Right atrium auricular region (tissue), 2 donors: ENCODE data around the gene DLEC1. TPM values are rescaled to one million over a fixed set of nuclear protein-coding genes. Genes with fewer than 3 reads are reported as not detected.
"Not testable (repeated sequence)": the region's sequence is repeated elsewhere in the genome, so short reads cannot be mapped to it uniquely, and the experiment has no call there.

Source experiments
- DNase-seq: peaks from one replicate; pipeline ENCODE4 v3.0.0-alpha.2; 2019; ENCODE audit warnings: low spot score
- H3K27ac ChIP-seq, 2 donors: fragments of 200-600 bp; sonication (generic); 1 replicate in 1 of 2; 2 replicates in 1 of 2; pipeline ENCODE4 v1.5.1; 2016 to 2019
- H3K27me3 ChIP-seq, 2 donors: fragments of 200-600 bp; sonication (generic); one replicate each; pipeline versions ENCODE4 v1.5.1 to v1.6.0; 2017 to 2019
- H3K36me3 ChIP-seq: fragments of 200-600 bp; sonication (generic); one replicate; pipeline ENCODE4 v1.5.1; 2016
- H3K4me1 ChIP-seq, 2 donors: fragments of 200-600 bp; sonication (generic); one replicate each; pipeline versions ENCODE4 v1.5.1 to v1.6.0; 2017 to 2019
- H3K4me3 ChIP-seq, 2 donors: fragments of 200-600 bp; sonication (generic); 1 replicate in 1 of 2; 2 replicates in 1 of 2; pipeline ENCODE4 v1.5.1; 2017 to 2019; ENCODE audit warnings: mild to moderate bottlenecking in 1 of 2, moderate library complexity in 1 of 2
- H3K9me3 ChIP-seq, 2 donors: fragments of 200-600 bp; sonication (generic); one replicate each; pipeline ENCODE4 v1.5.1; 2019
- total RNA-seq, 2 donors: library from RNA; depleted of rRNA; stranded (reverse); fragments of >200 nt; gene quantifications; one replicate each; pipeline ENCODE4 v1.1.0, GENCODE V29; 2016
- TF ChIP-seq, protein P1 (sequence below), 2 donors: fragments of 200-600 bp; sonication (generic); IDR thresholded peaks; one replicate each; pipeline ENCODE4 v1.5.1; 2019; ENCODE audit warnings: antibody characterized with exemption in 2 of 2

Gene DLEC1
- total RNA-seq, 2 donors from 2014 or later: 0.22 to 0.35 TPM

DNA sequence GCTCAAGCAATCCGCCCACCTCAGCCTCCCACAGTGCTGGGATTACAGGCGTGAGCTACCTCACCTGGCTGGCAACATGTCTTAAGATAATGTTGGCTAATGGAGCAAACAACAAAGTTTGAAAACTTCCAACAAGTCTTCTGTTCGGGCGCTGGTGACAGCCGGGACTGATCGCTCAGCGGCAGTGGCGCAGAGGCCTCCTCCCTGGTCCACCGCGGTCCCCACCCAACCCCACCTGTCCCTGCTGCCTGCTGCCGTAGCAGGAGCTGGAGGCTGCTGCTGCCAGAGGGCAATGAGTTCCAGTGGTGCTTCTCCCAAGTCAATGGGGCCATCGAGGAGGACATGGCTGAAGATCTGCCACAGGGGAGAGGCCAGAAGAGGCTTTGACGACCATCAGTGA is 12.1 kb downstream of the DLEC1 start:
- Histone ChIP-seq H3K4me3 (no peak overlapping the region), H3K4me1 (peaks cover 0 to 10% of the 10 kb centered on the region in 2 donors), H3K27ac (no peak overlapping the region), H3K9me3 (no peaks in the 10 kb centered on the region), H3K36me3 (no peaks in the 10 kb centered on the region), H3K27me3 (no peaks in the 10 kb centered on the region)
- no peak for DNase-seq
- TF ChIP-seq, protein P1, sequence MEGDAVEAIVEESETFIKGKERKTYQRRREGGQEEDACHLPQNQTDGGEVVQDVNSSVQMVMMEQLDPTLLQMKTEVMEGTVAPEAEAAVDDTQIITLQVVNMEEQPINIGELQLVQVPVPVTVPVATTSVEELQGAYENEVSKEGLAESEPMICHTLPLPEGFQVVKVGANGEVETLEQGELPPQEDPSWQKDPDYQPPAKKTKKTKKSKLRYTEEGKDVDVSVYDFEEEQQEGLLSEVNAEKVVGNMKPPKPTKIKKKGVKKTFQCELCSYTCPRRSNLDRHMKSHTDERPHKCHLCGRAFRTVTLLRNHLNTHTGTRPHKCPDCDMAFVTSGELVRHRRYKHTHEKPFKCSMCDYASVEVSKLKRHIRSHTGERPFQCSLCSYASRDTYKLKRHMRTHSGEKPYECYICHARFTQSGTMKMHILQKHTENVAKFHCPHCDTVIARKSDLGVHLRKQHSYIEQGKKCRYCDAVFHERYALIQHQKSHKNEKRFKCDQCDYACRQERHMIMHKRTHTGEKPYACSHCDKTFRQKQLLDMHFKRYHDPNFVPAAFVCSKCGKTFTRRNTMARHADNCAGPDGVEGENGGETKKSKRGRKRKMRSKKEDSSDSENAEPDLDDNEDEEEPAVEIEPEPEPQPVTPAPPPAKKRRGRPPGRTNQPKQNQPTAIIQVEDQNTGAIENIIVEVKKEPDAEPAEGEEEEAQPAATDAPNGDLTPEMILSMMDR (IDR thresholded peaks at IDR 0.05): no peak

DNA sequence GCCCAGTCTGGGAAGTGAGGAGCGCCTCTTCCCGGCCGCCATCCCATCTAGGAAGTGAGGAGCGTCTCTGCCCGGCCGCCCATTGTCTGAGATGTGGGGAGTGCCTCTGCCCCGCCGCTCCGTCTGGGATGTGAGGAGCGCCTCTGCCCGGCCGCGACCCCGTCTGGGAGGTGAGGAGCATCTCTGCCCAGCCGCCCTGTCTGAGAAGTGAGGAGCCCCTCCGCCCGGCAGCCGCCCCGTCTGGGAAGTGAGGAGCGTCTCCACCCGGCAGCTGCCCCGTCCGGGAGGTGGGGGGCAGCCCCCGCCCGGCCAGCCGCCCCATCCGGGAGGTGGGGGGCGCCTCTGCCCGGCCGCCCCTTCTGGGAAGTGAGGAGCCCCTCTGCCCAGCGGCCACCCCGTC is 14.3 kb downstream of the DLEC1 start:
- not testable (repeated sequence) for H3K4me3 ChIP-seq, H3K27ac ChIP-seq, DNase-seq

DNA sequence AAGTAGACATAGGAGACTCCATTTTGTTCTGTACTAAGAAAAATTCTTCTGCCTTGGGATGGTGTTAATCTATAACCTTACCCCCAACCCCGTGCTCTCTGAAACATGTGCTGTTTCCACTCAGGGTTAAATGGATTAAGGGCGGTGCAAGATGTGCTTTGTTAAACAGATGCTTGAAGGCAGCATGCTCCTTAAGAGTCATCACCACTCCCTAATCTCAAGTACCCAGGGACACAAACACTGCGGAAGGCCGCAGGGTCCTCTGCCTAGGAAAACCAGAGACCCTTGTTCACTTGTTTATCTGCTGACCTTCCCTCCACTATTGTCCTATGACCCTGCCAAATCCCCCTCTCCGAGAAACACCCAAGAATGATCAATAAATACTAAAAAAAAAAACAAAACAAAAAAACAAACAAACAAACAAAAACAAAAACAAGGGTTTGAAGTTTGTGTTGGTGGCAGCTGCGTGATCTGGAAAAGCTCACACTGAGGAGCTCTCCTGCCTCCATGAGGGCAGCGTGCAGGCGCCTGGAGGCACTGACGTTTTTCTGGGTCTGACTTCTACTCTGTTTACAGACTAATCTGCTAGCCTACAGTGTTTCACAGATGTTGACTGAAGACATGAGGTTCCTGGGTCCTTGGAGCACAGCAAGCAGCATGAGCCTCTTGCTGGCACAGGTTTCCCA is 14.9 kb downstream of the DLEC1 start:
- not testable (repeated sequence) for H3K9me3 ChIP-seq, H3K27me3 ChIP-seq, H3K27ac ChIP-seq, H3K4me3 ChIP-seq, DNase-seq, H3K4me1 ChIP-seq, H3K36me3 ChIP-seq

More for the DNA sequence above, 14.3 kb downstream of the DLEC1 start:
- not testable (repeated sequence) for H3K36me3 ChIP-seq, H3K4me1 ChIP-seq, H3K27me3 ChIP-seq, H3K9me3 ChIP-seq

DNA sequence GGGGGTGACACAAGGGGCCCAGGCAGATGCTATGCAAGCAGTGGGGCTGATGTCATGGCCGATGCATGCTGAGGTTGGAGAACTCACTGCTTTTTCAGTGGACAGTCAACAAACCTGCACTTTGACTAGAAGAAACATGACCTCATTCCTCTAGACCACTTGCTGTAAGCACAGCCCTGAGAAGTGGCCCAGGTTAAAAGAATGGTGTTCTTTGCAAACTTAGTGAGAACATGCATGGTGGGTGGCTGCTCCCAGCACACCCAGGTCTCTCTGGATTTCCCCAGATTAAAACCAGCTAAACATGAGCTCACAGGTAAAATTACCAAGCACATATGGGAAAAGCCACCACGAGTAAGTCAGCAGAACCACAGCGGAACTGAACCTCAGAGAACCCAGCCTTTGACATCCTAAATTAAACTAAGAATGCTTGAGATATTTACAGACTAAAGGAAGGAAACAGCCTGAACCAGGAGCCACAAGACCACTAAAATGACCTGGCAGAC is 15.5 kb downstream of the DLEC1 start:
- H3K9me3 ChIP-seq: no peaks in the 10 kb centered on the region
- H3K4me3 ChIP-seq: no peak overlapping the region
- H3K4me1 ChIP-seq: peaks cover 0 to 6% of the 10 kb centered on the region in 2 donors
- TF ChIP-seq, protein P1 (IDR thresholded peaks at IDR 0.05): no peak
- H3K36me3 ChIP-seq: no peaks in the 10 kb centered on the region
- DNase-seq: no peak
- no peak overlapping the region for H3K27ac ChIP-seq
- H3K27me3 ChIP-seq: no peaks in the 10 kb centered on the region

DNA sequence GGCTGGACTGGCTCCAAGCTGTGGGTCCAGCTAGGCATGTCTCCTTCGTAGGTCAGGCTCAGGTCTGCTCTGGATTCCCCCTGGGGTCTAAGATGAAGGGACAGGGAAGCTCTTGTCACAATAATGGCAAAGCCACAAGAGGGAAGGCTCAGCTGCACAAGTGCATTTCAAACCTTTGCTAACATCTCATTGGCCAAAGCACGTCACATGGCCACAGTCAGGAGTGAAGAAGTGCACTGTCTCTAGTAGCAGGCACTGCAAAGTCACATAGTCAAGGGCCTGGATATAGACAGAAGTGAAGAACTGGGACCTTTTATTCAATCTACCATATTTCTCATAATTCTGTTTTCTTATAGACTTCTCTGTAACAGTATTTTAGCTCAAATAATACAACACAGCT is 20.1 kb downstream of the DLEC1 start:
- no peaks in the 10 kb centered on the region for H3K27me3 ChIP-seq
- no peak overlapping the region for H3K4me3 ChIP-seq
- no peaks in the 10 kb centered on the region for H3K36me3 ChIP-seq
- DNase-seq: no peak
- TF ChIP-seq, protein P1 (IDR thresholded peaks at IDR 0.05): no peak
- no peaks in the 10 kb centered on the region for H3K9me3 ChIP-seq
- no peak overlapping the region for H3K27ac ChIP-seq
- no peaks in the 10 kb centered on the region for H3K4me1 ChIP-seq

DNA sequence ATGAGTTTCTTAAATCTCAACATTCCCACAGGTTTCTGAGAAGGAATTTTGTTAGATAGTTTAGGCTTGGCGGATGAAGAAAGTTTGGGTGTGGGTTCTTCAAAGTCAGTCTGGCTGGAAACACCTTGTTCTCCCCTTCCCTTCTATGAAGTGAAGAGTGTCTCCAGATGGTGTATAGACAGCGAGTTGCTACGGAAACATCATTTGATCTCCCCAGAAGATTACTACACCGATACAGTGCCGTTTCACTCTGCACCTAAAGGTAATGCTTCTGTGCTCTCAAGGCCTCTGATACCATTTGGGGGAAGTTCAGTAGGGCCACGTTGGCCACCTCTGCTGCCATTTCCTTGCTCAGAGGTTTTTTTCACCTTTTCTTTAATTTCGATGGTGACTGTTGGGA is 20.6 kb downstream of the DLEC1 start:
- Histone ChIP-seq H3K36me3 (no peaks in the 10 kb centered on the region), H3K9me3 (no peaks in the 10 kb centered on the region), H3K4me1 (no peaks in the 10 kb centered on the region), H3K4me3 (no peak overlapping the region), H3K27ac (no peak overlapping the region), H3K27me3 (no peaks in the 10 kb centered on the region)
- DNase-seq: no peak
- TF ChIP-seq, protein P1 (IDR thresholded peaks at IDR 0.05): no peak

DNA sequence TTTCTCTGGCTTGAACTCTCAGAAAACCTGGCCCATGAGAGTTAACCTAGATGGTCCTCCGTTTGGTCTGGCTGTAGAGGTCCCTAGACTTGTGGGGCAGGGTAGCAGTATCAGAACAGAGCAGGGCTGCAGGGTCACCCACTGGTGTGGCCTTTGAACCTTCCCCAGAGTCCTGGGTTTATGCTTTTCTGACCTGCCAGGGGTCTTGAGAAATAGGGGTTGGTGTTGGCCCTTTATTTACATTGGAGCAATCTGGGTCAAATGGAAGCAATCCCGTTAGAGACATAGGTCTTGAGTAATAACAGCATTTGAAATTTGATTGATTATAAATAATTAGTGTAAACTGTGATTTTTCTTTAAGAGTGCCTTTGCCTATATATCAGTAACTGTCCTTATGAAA is 23.8 kb downstream of the DLEC1 start:
- Histone ChIP-seq H3K9me3 (no peaks in the 10 kb centered on the region), H3K4me3 (no peak overlapping the region), H3K4me1 (no peaks in the 10 kb centered on the region), H3K36me3 (no peaks in the 10 kb centered on the region), H3K27me3 (no peaks in the 10 kb centered on the region), H3K27ac (no peak overlapping the region)
- TF ChIP-seq, protein P1 (IDR thresholded peaks at IDR 0.05): no peak
- DNase-seq: no peak

DNA sequence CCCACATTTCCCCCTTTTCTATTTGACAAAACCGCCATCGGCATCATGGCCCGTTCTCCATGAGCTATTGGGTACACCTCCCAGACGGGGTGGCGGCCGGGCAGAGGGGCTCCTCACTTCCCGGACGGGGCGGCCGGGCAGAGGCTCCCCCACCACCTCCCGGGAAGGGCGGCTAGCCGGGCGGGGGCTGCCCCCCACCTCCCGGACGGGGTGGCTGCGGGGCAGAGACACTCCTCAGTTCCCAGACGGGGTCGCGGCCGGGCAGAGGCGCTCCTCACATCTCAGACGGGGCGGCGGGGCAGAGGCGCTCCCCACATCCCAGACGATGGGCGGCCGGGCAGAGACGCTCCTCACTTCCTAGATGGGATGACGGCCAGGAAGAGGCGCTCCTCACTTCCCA is 25.4 kb downstream of the DLEC1 start:
- H3K36me3 ChIP-seq, H3K27me3 ChIP-seq, H3K9me3 ChIP-seq, H3K27ac ChIP-seq, DNase-seq, H3K4me1 ChIP-seq, H3K4me3 ChIP-seq: not testable (repeated sequence)
